ENCODE results near the gene DLGAP1. TPM values are rescaled to one million over a fixed set of nuclear protein-coding genes. Genes with fewer than 3 reads are reported as not detected.

The DLGAP1 gene
- total RNA-seq, 1 experiment from 2014 or later, result 23.2 TPM

DNA sequence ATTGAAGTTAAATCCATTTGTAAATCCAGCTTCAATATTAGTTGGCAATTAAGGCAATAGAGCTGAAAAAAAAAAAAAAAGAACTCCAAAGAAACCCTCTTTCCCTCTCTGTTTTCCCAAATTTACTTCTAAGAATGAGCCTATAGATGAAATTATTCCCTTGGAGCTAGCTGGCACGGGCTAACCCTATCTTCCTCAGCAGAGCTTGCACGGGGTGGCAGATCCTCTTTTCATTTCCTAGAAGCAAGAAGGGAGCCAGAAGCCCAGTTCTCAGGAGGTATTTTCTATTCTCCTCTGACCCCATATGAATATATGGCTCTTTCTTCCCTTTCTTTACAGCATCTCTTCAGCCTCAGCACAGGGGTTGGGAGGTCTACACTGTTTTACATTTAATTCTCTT is 579.1 kb downstream of the DLGAP1 start:
- no peak overlapping the region for H3K4me2 ChIP-seq (ENCODE audit: insufficient read depth, insufficient read length, low read length)
- H4K8ac ChIP-seq (replicated peaks; ENCODE audit: insufficient read length, low read depth, low read length), result no peak overlapping the region
- no peak overlapping the region for H3K9ac ChIP-seq (ENCODE audit: extremely low read depth, insufficient read length, low read length)
- H3K4ac ChIP-seq (ENCODE audit: low read depth, low read length), result no peak overlapping the region
- H2AK5ac ChIP-seq (ENCODE audit: insufficient read length, low read length), result no peak overlapping the region
- no peak overlapping the region for H2BK120ac ChIP-seq (ENCODE audit: low read depth, low read length, poor library complexity, severe bottlenecking)
- no peak overlapping the region for H2AFZ ChIP-seq (ENCODE audit: low read length)
- no peak overlapping the region for H4K5ac ChIP-seq (ENCODE audit: insufficient read length, low read depth, low read length)
- Mint-ChIP-seq H3K9me3 (no peaks in the 10 kb centered on the region), H3K4me3 (no peak overlapping the region), H3K4me1 (peaks cover 12 to 37% of the 10 kb centered on the region in 2 experiments), H3K27me3 (ENCODE audit: low read depth) (no peaks in the 10 kb centered on the region), H3K36me3 (ENCODE audit: insufficient read depth in 1 of 3, low read depth in 3 of 3) (peaks cover 9 to 20% (median 14%) of the 10 kb centered on the region in 3 experiments), H3K27ac (0 out of 7 replicates have a peak overlapping the region, but pooled peaks of 1 of the 3 experiments have one; percentile 60)
- H2BK20ac ChIP-seq (ENCODE audit: low read depth, low read length, poor library complexity, severe bottlenecking), result no peak overlapping the region
- no peaks in the 10 kb centered on the region for H3K9me3 ChIP-seq (ENCODE audit: control insufficient read depth, low read depth, low read length)
- H3K14ac ChIP-seq (ENCODE audit: insufficient read depth, low read length), result no peak overlapping the region
- no peak overlapping the region for H2BK15ac ChIP-seq (ENCODE audit: low read depth, low read length)
- H3K27me3 ChIP-seq (ENCODE audit: insufficient read depth, low read length), result no peaks in the 10 kb centered on the region
- no CpG with 5 or more reads among the region's 2 CpGs for WGBS (ENCODE audit: extremely low coverage, insufficient read length, low lambda C conversion rate)
- H3K23me2 ChIP-seq (ENCODE audit: insufficient read length, low read depth, low read length, poor library complexity, severe bottlenecking), result no peaks in the 10 kb centered on the region
- DNase-seq, result no peak
- H3K56ac ChIP-seq (ENCODE audit: insufficient read length, low read depth, low read length), result no peak overlapping the region
- no peaks in the 10 kb centered on the region for H3K79me2 ChIP-seq (ENCODE audit: insufficient read depth, low read length)
- no peaks in the 10 kb centered on the region for H3K79me1 ChIP-seq (ENCODE audit: insufficient read depth, low read depth, low read length, poor library complexity, severe bottlenecking)
- H4K20me1 ChIP-seq (ENCODE audit: control insufficient read depth, insufficient read depth, insufficient read length), result no peaks in the 10 kb centered on the region
- H3K4me1 ChIP-seq (ENCODE audit: insufficient read depth, low read length), result no peaks in the 10 kb centered on the region
- H3K18ac ChIP-seq (ENCODE audit: insufficient read length, low read depth, low read length), result no peak overlapping the region
- H2BK5ac ChIP-seq (ENCODE audit: insufficient read length, low read length), result no peak overlapping the region
- no peak overlapping the region for H2BK12ac ChIP-seq (ENCODE audit: insufficient read length, low read depth, low read length)
- no peak overlapping the region for H3T11ph ChIP-seq (ENCODE audit: low read length)
- H3K23ac ChIP-seq (ENCODE audit: insufficient read length, low read depth, low read length), result no peak overlapping the region
- TF ChIP-seq, protein P1, sequence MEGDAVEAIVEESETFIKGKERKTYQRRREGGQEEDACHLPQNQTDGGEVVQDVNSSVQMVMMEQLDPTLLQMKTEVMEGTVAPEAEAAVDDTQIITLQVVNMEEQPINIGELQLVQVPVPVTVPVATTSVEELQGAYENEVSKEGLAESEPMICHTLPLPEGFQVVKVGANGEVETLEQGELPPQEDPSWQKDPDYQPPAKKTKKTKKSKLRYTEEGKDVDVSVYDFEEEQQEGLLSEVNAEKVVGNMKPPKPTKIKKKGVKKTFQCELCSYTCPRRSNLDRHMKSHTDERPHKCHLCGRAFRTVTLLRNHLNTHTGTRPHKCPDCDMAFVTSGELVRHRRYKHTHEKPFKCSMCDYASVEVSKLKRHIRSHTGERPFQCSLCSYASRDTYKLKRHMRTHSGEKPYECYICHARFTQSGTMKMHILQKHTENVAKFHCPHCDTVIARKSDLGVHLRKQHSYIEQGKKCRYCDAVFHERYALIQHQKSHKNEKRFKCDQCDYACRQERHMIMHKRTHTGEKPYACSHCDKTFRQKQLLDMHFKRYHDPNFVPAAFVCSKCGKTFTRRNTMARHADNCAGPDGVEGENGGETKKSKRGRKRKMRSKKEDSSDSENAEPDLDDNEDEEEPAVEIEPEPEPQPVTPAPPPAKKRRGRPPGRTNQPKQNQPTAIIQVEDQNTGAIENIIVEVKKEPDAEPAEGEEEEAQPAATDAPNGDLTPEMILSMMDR (conservative IDR thresholded peaks at IDR 0.05), result no peak
- no peak overlapping the region for H4K91ac ChIP-seq (ENCODE audit: insufficient read length, low read depth, low read length)
- H3K27ac ChIP-seq (ENCODE audit: insufficient read length, low read depth, low read length), result no peak overlapping the region
